GM20431 (cell line): ENCODE data around the gene SDR42E1.

Experiments
- in situ Hi-C: fragments of 300-500 bp; cut with MseI, MboI; formaldehyde crosslinking; loops from one replicate; pipeline ENCODE4 v1.15.0; 2020; ENCODE audit warnings: low sequenced_read_pairs; ENCODE audit not compliant: unreplicated experiment

Gene SDR42E1

GRCh38 chr16:81946206-81946605 lies 65.1 kb downstream of the SDR42E1 start:
- in situ Hi-C loops, result no loop called here

- in situ Hi-C loops, result no loop called here
Observed at GRCh38 chr16:81945665-81946064, 65.6 kb downstream of the SDR42E1 start.

- in situ Hi-C loops, result no loop called here
Observed at GRCh38 chr16:81942007-81942601, 69.2 kb downstream of the SDR42E1 start.

- in situ Hi-C loops, result no loop called here
Observed at GRCh38 chr16:81940781-81941560, 70.3 kb downstream of the SDR42E1 start.

- in situ Hi-C loops, result no loop called here
Observed at GRCh38 chr16:81939164-81940056, 71.9 kb downstream of the SDR42E1 start.
